IMR-90 (cell line): ENCODE results near the gene DEPDC1. TPM values are rescaled to one million over a fixed set of nuclear protein-coding genes. Genes with fewer than 3 reads are reported as not detected.

ENCODE experiments used
- ATAC-seq: fragments of 200-7000 bp; cut with Tn5 transposase; 2 replicates; pipeline ENCODE4 v1.9.1; 2020; ENCODE audit warnings: low read depth, mild to moderate bottlenecking, moderate library complexity
- BruUV-seq: library from RNA; stranded (reverse); fragments of 400-500 nt; replicated peaks from 2 replicates; lab custom pipeline; 2021; lab: Mats Ljungman, UMichigan
- CTCF ChIA-PET: fragments of 300-600 bp; formaldehyde crosslinking; extraction: SDS; loops from one replicate; lab custom pipeline; 2021; ENCODE audit warnings: antibody characterized with exemption; lab: Yijun Ruan, JAX
- POLR2A ChIA-PET: fragments of 300-600 bp; sonication (Branson Sonifier 250); formaldehyde crosslinking; loops from one replicate; lab custom pipeline; 2022; ENCODE audit warnings: antibody characterized with exemption; ENCODE audit not compliant: unreplicated experiment; lab: Charles Lee
- DNase-seq: peaks from one replicate; pipeline ENCODE4 v3.0.0; 2013
- H2AFZ ChIP-seq: replicated peaks from 2 replicates; pipeline ENCODE3; 2013; ENCODE audit warnings: low read length, mild to moderate bottlenecking; ENCODE audit not compliant: poor library complexity
- H2AK5ac ChIP-seq: 2 replicates; pipeline ENCODE4 v1.6.1; 2013; ENCODE audit warnings: low read depth, low read length, inconsistent platforms
- H2AK9ac ChIP-seq: replicated peaks from 2 replicates; pipeline ENCODE3; 2013; ENCODE audit warnings: mild to moderate bottlenecking, low read depth, low read length, moderate library complexity; ENCODE audit not compliant: poor library complexity
- H2BK120ac ChIP-seq: 2 replicates; pipeline ENCODE4 v1.6.1; 2013; ENCODE audit warnings: low read depth, low read length, inconsistent platforms
- H2BK15ac ChIP-seq: 3 replicates; pipeline ENCODE4 v1.6.1; 2013; ENCODE audit warnings: low read depth, low read length, inconsistent platforms
- H2BK20ac ChIP-seq: 2 replicates; pipeline ENCODE4 v1.6.1; 2013; ENCODE audit warnings: low read depth, mild to moderate bottlenecking, inconsistent platforms, low read length, moderate library complexity
- H2BK5ac ChIP-seq: 2 replicates; pipeline ENCODE4 v1.6.1; 2013; ENCODE audit warnings: mild to moderate bottlenecking, low read depth, low read length, inconsistent platforms; ENCODE audit not compliant: poor library complexity, severe bottlenecking
- H3K14ac ChIP-seq: replicated peaks from 2 replicates; pipeline ENCODE4 v1.6.1; 2013; ENCODE audit warnings: low read depth, low read length, inconsistent platforms
- H3K18ac ChIP-seq: 2 replicates; pipeline ENCODE4 v1.6.1; 2013; ENCODE audit warnings: low read depth, low read length, control low read depth
- H3K23ac ChIP-seq: 2 replicates; pipeline ENCODE4 v1.6.1; 2013; ENCODE audit warnings: low read depth, low read length, inconsistent platforms
- H3K27ac ChIP-seq: 2 replicates; pipeline ENCODE4 v1.5.1; 2013; ENCODE audit warnings: mild to moderate bottlenecking, control low read depth, low read length; ENCODE audit not compliant: insufficient read depth
- H3K27me3 ChIP-seq: 2 replicates; pipeline ENCODE4 v1.6.1; 2013; ENCODE audit warnings: low read length; ENCODE audit not compliant: control insufficient read depth, insufficient read depth
- H3K36me3 ChIP-seq: 2 replicates; pipeline ENCODE4 v1.6.1; 2013; ENCODE audit warnings: low read length, mixed read lengths; ENCODE audit not compliant: control insufficient read depth, insufficient read depth
- H3K4ac ChIP-seq: 2 replicates; pipeline ENCODE4 v1.6.1; 2013; ENCODE audit warnings: low read depth, low read length, inconsistent platforms
- H3K4me1 ChIP-seq: 2 replicates; pipeline ENCODE4 v1.6.1; 2013; ENCODE audit warnings: low read length, mixed read lengths; ENCODE audit not compliant: control insufficient read depth, insufficient read depth
- H3K4me2 ChIP-seq: 2 replicates; pipeline ENCODE4 v1.6.1; 2013; ENCODE audit warnings: low read depth, mild to moderate bottlenecking, control low read depth, low read length, moderate library complexity
- H3K4me3 ChIP-seq: 2 replicates; pipeline ENCODE4 v1.5.1; 2013; ENCODE audit warnings: low read depth, mild to moderate bottlenecking, control low read depth, low read length, moderate library complexity; ENCODE audit not compliant: insufficient read depth
- H3K56ac ChIP-seq: 2 replicates; pipeline ENCODE4 v1.6.1; 2013; ENCODE audit warnings: low read length, inconsistent platforms; ENCODE audit not compliant: insufficient read depth; ENCODE audit errors: extremely low read depth
- H3K79me1 ChIP-seq, 2 experiments: 2 replicates each; pipeline ENCODE4 v1.6.1; 2013; ENCODE audit warnings: low read length in 2 of 2, inconsistent platforms in 1 of 2, low read depth in 1 of 2
- H3K9ac ChIP-seq: 2 replicates; pipeline ENCODE4 v1.6.1; 2013; ENCODE audit warnings: low read depth, low read length, control low read depth
- H3K9me1 ChIP-seq: 2 replicates; pipeline ENCODE4 v1.6.1; 2013; ENCODE audit warnings: low read length, inconsistent platforms; ENCODE audit not compliant: insufficient read depth
- H3K9me3 ChIP-seq: 2 replicates; pipeline ENCODE4 v1.6.1; 2013; ENCODE audit warnings: low read length; ENCODE audit not compliant: control insufficient read depth, insufficient read depth
- H4K20me1 ChIP-seq: 2 replicates; pipeline ENCODE4 v1.6.1; 2013; ENCODE audit warnings: low read length, inconsistent platforms; ENCODE audit not compliant: insufficient read depth
- H4K5ac ChIP-seq: 2 replicates; pipeline ENCODE4 v1.6.1; 2013; ENCODE audit warnings: mild to moderate bottlenecking, low read depth, low read length, control low read depth
- H4K8ac ChIP-seq, 2 experiments: 2 replicates each; pipeline ENCODE4 v1.6.1; 2013; ENCODE audit warnings: low read depth in 2 of 2, low read length in 2 of 2, control low read depth in 1 of 2, inconsistent platforms in 1 of 2
- H4K91ac ChIP-seq: 2 replicates; pipeline ENCODE4 v1.6.1; 2013; ENCODE audit warnings: low read depth, low read length, inconsistent platforms; ENCODE audit not compliant: insufficient read depth
- BHLHE40 ChIP-seq: fragments of 150-350 bp; IDR thresholded peaks from 2 replicates; pipeline ENCODE4 v1.6.1; 2016; ENCODE audit warnings: mild to moderate bottlenecking, low read depth, low read length
- CEBPB ChIP-seq: IDR thresholded peaks from 2 replicates; pipeline ENCODE4 v1.6.1; 2012; ENCODE audit warnings: low read depth, low read length, improper control_type of control experiment
- CTCF ChIP-seq: conservative IDR thresholded peaks from 2 replicates; pipeline ENCODE4 v1.5.1; 2012; ENCODE audit warnings: mild to moderate bottlenecking, low read depth, low read length, improper control_type of control experiment
- ELK1 ChIP-seq: fragments of 150-350 bp; IDR thresholded peaks from 2 replicates; pipeline ENCODE4 v1.6.1; 2016; ENCODE audit warnings: low read depth, mild to moderate bottlenecking, low read length, moderate library complexity, borderline replicate concordance
- FOS ChIP-seq: fragments of 150-350 bp; IDR thresholded peaks from 2 replicates; pipeline ENCODE4 v1.6.1; 2016; ENCODE audit warnings: low read depth, low read length
- MAZ ChIP-seq: IDR thresholded peaks from 2 replicates; pipeline ENCODE4 v1.6.1; 2012; ENCODE audit warnings: low read depth, mild to moderate bottlenecking, low read length, improper control_type of control experiment, moderate library complexity, borderline replicate concordance
- POLR2A ChIP-seq: IDR thresholded peaks from 2 replicates; pipeline ENCODE4 v1.6.1; 2012; ENCODE audit warnings: mild to moderate bottlenecking, low read depth, low read length
- RCOR1 ChIP-seq: IDR thresholded peaks from 2 replicates; pipeline ENCODE4 v1.6.1; 2012; ENCODE audit warnings: mild to moderate bottlenecking, low read length, improper control_type of control experiment; ENCODE audit not compliant: insufficient replicate concordance
- SMC3 ChIP-seq: fragments of 150-350 bp; IDR thresholded peaks from 2 replicates; pipeline ENCODE4 v1.6.1; 2016; ENCODE audit warnings: low read depth, mild to moderate bottlenecking, antibody characterized with exemption, low read length, moderate library complexity
- WGBS, 2 experiments: methylation state at CpG; one replicate each; pipeline versions ENCODE4 v1.1.5 to v1.1.7; 2013; ENCODE audit warnings: missing lambda C conversion rate in 2 of 2; ENCODE audit not compliant: insufficient read length in 1 of 2; ENCODE audit errors: extremely low coverage in 2 of 2; 5-methylcytosine and 5-hydroxymethylcytosine counted together
- dilution Hi-C: fragments of 300-500 bp; cut with HindIII; formaldehyde crosslinking; loops from one replicate; pipeline ENCODE4 v1.14.3; 2018; ENCODE audit warnings: low sequenced_read_pairs; ENCODE audit not compliant: unreplicated experiment
- in situ Hi-C: fragments of 300-500 bp; cut with MboI; formaldehyde crosslinking; loops from 3 replicates; pipeline ENCODE4 v1.14.3; 2019; ENCODE audit warnings: low sequenced_read_pairs, inconsistent platforms, mixed read lengths
- intact Hi-C: fragments of 100-400 bp; cut with micrococcal nuclease; formaldehyde crosslinking; loops from 2 replicates; pipeline ENCODE4 v1.10.0; 2022
- polyA plus RNA-seq, 3 experiments: library from polyadenylated mRNA; depleted of rRNA; stranded (reverse); fragments of >200 nt; gene quantifications; 2 replicates each; pipeline ENCODE4 v1.2.3, GENCODE V29; 2012; ENCODE audit warnings: low replicate concordance in 1 of 3
- total RNA-seq: library from RNA; depleted of rRNA; stranded (reverse); fragments of >200 nt; gene quantifications from 2 replicates; pipeline ENCODE4 v1.2.3, GENCODE V29; 2012

DEPDC1 gene
- total and polyA plus RNA-seq, 2 of the 4 experiments (the other 2 are of a cell fraction): 7.4 to 14.7 TPM

GRCh38 chr1:68528243-68528642 is 31.4 kb upstream of the DEPDC1 start:
- TF ChIP-seq MAZ (no peak), FOS (no peak), BHLHE40 (no peak), CTCF (no peak), RCOR1 (no peak), ELK1 (no peak), POLR2A (no peak), SMC3 (no peak), CEBPB (no peak)
- no peak overlapping the region for H4K5ac ChIP-seq
- H2AFZ ChIP-seq: no peak overlapping the region
- H2BK120ac ChIP-seq: no peak overlapping the region
- CTCF ChIA-PET: interaction anchor here (0.5 kb wide), 1 partner anchor 419 kb away, joined by 3 read pairs; no protein-coding TSS in a partner anchor
- H3K9me1 ChIP-seq: no peaks in the 10 kb centered on the region
- no peak overlapping the region for H3K9ac ChIP-seq
- ATAC-seq (no peak), DNase-seq (no peak)
- H4K91ac ChIP-seq: no peak overlapping the region
- H3K4me1 ChIP-seq: no peaks in the 10 kb centered on the region
- H3K27ac ChIP-seq: no peak overlapping the region
- no peaks in the 10 kb centered on the region for H3K79me1 ChIP-seq
- H3K36me3 ChIP-seq: no peaks in the 10 kb centered on the region
- H3K4me3 ChIP-seq: no peak overlapping the region
- no peak overlapping the region for H3K4ac ChIP-seq
- H4K20me1 ChIP-seq: no peaks in the 10 kb centered on the region
- H2AK9ac ChIP-seq: no peak overlapping the region
- H2BK15ac ChIP-seq: no peak overlapping the region
- H2AK5ac ChIP-seq: no peak overlapping the region
- no peak overlapping the region for H4K8ac ChIP-seq
- intact Hi-C loops (no loop called here), in situ Hi-C loops (no loop called here), dilution Hi-C loops (no loop called here)
- no peaks in the 10 kb centered on the region; the same call in 1 of the 2 replicates for H3K27me3 ChIP-seq
- no TSS peak for BruUV-seq
- POLR2A ChIA-PET: no interaction called here
- H3K14ac ChIP-seq: no peak overlapping the region
- H3K23ac ChIP-seq: no peak overlapping the region
- no peaks in the 10 kb centered on the region for H3K9me3 ChIP-seq
- H3K4me2 ChIP-seq: no peak overlapping the region
- WGBS, 2 experiments: no CpG with 5 or more reads among the region's 3 CpGs
- no peak overlapping the region for H2BK20ac ChIP-seq
- H3K56ac ChIP-seq: no peak overlapping the region
- H2BK5ac ChIP-seq: no peak overlapping the region
- H3K18ac ChIP-seq: no peak overlapping the region
